Osteocyte (in vitro differentiated cells): ENCODE results near the gene CNTN1. TPM values are rescaled to one million over a fixed set of nuclear protein-coding genes. Genes with fewer than 3 reads are reported as not detected.

ENCODE experiments used
- DNase-seq: peaks from one replicate; pipeline ENCODE4 v3.0.0; 2021; ENCODE audit warnings: mixed read lengths; ENCODE audit not compliant: unreplicated experiment; ENCODE audit errors: extremely low spot score
- H3K27ac Mint-ChIP-seq: one replicate; pipeline ENCODE4 v1.8.0; 2021; ENCODE audit warnings: mild to moderate bottlenecking, mixed read lengths; ENCODE audit not compliant: unreplicated experiment
- H3K27me3 Mint-ChIP-seq: one replicate; pipeline ENCODE4 v1.8.0; 2021; ENCODE audit warnings: mixed read lengths; ENCODE audit not compliant: unreplicated experiment
- H3K36me3 Mint-ChIP-seq: one replicate; pipeline ENCODE4 v1.8.0; 2021; ENCODE audit warnings: mixed read lengths; ENCODE audit not compliant: unreplicated experiment
- H3K4me1 Mint-ChIP-seq: one replicate; pipeline ENCODE4 v1.8.0; 2021; ENCODE audit warnings: mixed read lengths; ENCODE audit not compliant: unreplicated experiment
- H3K4me3 Mint-ChIP-seq: one replicate; pipeline ENCODE4 v1.8.0; 2021; ENCODE audit warnings: mild to moderate bottlenecking, moderate library complexity, mixed read lengths; ENCODE audit not compliant: unreplicated experiment
- H3K9me3 Mint-ChIP-seq: one replicate; pipeline ENCODE4 v1.8.0; 2021; ENCODE audit warnings: mixed read lengths; ENCODE audit not compliant: unreplicated experiment
- total RNA-seq: library from RNA; stranded (reverse); gene quantifications from 2 replicates; pipeline ENCODE4 v1.2.1, GENCODE V29; 2021
- TF ChIP-seq, protein P1 (sequence below): fragments of 200-600 bp; sonication (generic); IDR thresholded peaks from 2 replicates; pipeline ENCODE4 v1.5.0; 2021; ENCODE audit warnings: antibody characterized with exemption, mild to moderate bottlenecking, moderate library complexity

CNTN1 gene
- total RNA-seq, 1 donor from 2014 or later = 1.8 TPM

DNA sequence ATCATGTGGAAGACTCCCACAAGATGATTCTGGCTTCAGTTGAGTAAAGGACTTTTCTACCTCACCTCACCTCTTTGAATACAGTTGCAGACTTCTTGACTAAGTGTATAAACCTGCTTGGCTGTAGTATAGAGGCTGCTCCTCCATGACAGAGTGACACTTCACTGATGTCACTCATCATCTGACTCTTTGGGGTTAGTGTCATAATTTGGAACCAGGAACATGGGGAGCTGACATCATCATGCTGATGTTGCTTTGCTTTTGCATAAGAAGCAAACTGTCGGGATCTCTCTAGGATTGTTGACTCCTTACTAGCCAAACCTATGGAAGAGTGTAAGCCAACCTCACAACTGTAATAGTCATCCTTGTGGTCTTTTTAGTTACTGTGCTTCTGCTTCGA lies 420.7 kb downstream of the CNTN1 start:
- TF ChIP-seq, protein P1, sequence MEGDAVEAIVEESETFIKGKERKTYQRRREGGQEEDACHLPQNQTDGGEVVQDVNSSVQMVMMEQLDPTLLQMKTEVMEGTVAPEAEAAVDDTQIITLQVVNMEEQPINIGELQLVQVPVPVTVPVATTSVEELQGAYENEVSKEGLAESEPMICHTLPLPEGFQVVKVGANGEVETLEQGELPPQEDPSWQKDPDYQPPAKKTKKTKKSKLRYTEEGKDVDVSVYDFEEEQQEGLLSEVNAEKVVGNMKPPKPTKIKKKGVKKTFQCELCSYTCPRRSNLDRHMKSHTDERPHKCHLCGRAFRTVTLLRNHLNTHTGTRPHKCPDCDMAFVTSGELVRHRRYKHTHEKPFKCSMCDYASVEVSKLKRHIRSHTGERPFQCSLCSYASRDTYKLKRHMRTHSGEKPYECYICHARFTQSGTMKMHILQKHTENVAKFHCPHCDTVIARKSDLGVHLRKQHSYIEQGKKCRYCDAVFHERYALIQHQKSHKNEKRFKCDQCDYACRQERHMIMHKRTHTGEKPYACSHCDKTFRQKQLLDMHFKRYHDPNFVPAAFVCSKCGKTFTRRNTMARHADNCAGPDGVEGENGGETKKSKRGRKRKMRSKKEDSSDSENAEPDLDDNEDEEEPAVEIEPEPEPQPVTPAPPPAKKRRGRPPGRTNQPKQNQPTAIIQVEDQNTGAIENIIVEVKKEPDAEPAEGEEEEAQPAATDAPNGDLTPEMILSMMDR = no peak
- H3K4me3 Mint-ChIP-seq = no peak overlapping the region
- peaks cover 8% of the 10 kb centered on the region for H3K27me3 Mint-ChIP-seq
- H3K27ac Mint-ChIP-seq = no peak overlapping the region
- no peaks in the 10 kb centered on the region for H3K4me1 Mint-ChIP-seq
- H3K36me3 Mint-ChIP-seq = no peaks in the 10 kb centered on the region
- H3K9me3 Mint-ChIP-seq = no peaks in the 10 kb centered on the region
- DNase-seq = no peak

DNA sequence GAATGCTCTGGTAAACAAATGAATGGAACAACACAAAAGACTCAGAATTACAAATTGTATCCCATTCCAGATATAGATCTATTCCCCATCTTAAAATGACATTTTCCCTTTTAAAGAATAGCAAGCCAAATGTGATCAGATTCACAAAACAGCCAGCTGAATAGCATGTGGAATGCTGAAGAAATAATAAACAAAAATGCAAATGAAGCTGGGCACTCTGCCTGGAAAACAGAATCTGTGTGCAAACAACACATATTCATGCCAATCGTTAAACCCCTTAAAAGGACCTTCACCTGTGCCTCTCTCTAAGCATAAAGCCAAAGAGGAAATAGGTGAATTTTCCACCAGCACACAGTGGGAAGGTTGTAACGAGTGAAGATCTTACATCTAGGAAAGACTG lies 428.0 kb downstream of the CNTN1 start:
- H3K4me3 Mint-ChIP-seq = no peak overlapping the region
- H3K9me3 Mint-ChIP-seq = no peaks in the 10 kb centered on the region
- no peak for DNase-seq
- H3K36me3 Mint-ChIP-seq = no peaks in the 10 kb centered on the region
- no peaks in the 10 kb centered on the region for H3K4me1 Mint-ChIP-seq
- H3K27me3 Mint-ChIP-seq = peaks cover 6% of the 10 kb centered on the region
- H3K27ac Mint-ChIP-seq = no peak overlapping the region
- TF ChIP-seq, protein P1 = no peak

DNA sequence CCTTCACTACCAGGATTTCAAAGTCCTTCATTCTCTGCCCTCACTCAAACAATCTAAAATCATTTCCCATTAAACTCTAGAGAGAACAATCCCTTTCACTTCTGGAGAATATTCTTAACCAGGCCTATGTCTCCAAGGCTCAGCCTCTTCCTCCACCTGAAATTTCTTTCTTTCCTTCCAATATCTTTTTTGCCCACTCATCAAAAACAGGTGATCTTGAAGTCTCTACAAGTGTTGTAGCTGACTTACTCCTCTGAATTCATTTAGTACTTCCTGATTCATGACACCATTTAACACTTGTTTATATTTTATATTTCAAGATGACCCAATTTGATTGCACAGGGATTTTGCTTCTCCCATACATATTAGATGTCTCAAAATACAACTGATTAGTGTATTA lies 429.1 kb downstream of the CNTN1 start:
- H3K9me3 Mint-ChIP-seq = no peaks in the 10 kb centered on the region
- DNase-seq = no peak
- TF ChIP-seq, protein P1 = no peak
- no peaks in the 10 kb centered on the region for H3K36me3 Mint-ChIP-seq
- H3K27me3 Mint-ChIP-seq = peaks cover 6% of the 10 kb centered on the region
- no peaks in the 10 kb centered on the region for H3K4me1 Mint-ChIP-seq
- H3K27ac Mint-ChIP-seq = no peak overlapping the region
- no peak overlapping the region for H3K4me3 Mint-ChIP-seq
